Transverse colon (tissue), 4 donors: ENCODE measurements around the gene CST5. TPM values are rescaled to one million over a fixed set of nuclear protein-coding genes. Genes with fewer than 3 reads are reported as not detected.
"Not testable (repeated sequence)": the region's sequence is repeated elsewhere in the genome, so short reads cannot be mapped to it uniquely, and the experiment has no call there.

Experiments
- DNase-seq: peaks from one replicate; pipeline ENCODE4 v3.0.0-alpha.2; 2019
- H3K27ac ChIP-seq, 4 donors: fragments of 200-600 bp; sonication (generic); 2 replicates each; pipeline ENCODE4 v1.5.1; 2016 to 2018; ENCODE audit warnings: inconsistent platforms in 4 of 4
- H3K27me3 ChIP-seq: fragments of 200-600 bp; sonication (generic); 2 replicates; pipeline ENCODE4 v1.5.1; 2017; ENCODE audit warnings: inconsistent platforms
- H3K36me3 ChIP-seq, 4 donors: fragments of 200-600 bp; sonication (generic); 2 replicates each; pipeline ENCODE4 v1.5.1; 2017 to 2019; ENCODE audit warnings: inconsistent platforms in 4 of 4
- H3K4me1 ChIP-seq, 4 donors: fragments of 200-600 bp; sonication (generic); 2 replicates each; pipeline ENCODE4 v1.5.1; 2017 to 2020; ENCODE audit warnings: inconsistent platforms in 4 of 4
- H3K4me3 ChIP-seq, 4 donors: fragments of 200-600 bp; sonication (generic); 1 replicate in 1 of 4; 2 replicates in 3 of 4; pipeline versions ENCODE4 v1.5.1 to v1.6.1; 2017 to 2019; ENCODE audit warnings: inconsistent platforms in 4 of 4
- H3K9me3 ChIP-seq, 2 donors: fragments of 200-600 bp; sonication (generic); 2 replicates each; pipeline ENCODE4 v1.5.1; 2017 to 2019; ENCODE audit warnings: inconsistent platforms in 2 of 2
- CTCF ChIP-seq, 5 experiments: fragments of 200-600 bp in 3 of 5; fragments of 450-650 bp in 2 of 5; sonication (generic) in 3 of 5; IDR thresholded peaks; 1 replicate in 2 of 5; 2 replicates in 3 of 5; pipeline ENCODE4 v1.5.1; 2016 to 2017; ENCODE audit warnings: antibody characterized with exemption in 5 of 5, inconsistent platforms in 3 of 5, mild to moderate bottlenecking in 2 of 5, moderate library complexity in 1 of 5
- EP300 ChIP-seq: sonication (generic); formaldehyde crosslinking; IDR thresholded peaks from one replicate; pipeline ENCODE4 v1.6.1; 2017; ENCODE audit warnings: antibody characterized with exemption, low read depth
- POLR2A ChIP-seq: fragments of 450-650 bp; IDR thresholded peaks from one replicate; pipeline ENCODE4 v1.6.1; 2016; ENCODE audit warnings: antibody characterized with exemption, mild to moderate bottlenecking, moderate library complexity
- POLR2AphosphoS5 ChIP-seq, 3 donors: sonication (generic); formaldehyde crosslinking; IDR thresholded peaks; one replicate each; pipeline ENCODE4 v1.6.1; 2016; ENCODE audit warnings: antibody characterized with exemption in 3 of 3
- WGBS, 2 donors: methylation state at CpG; one replicate each; pipeline ENCODE4 v1.1.5; 2018; ENCODE audit warnings: low coverage in 1 of 2; 5-methylcytosine and 5-hydroxymethylcytosine counted together
- in situ Hi-C, 4 donors: fragments of 200-750 bp; cut with MboI; loops; one replicate each; pipeline versions ENCODE4 v1.15.0 to v1.15.1; 2017; ENCODE audit warnings: low sequenced_read_pairs in 3 of 4, low pct_ligation_motif_present in 1 of 4, low pct_unique_long_range_greater_than_20kb in 1 of 4
- intact Hi-C: fragments of 100-400 bp; cut with DNase I; formaldehyde crosslinking; loops from one replicate; pipeline ENCODE4 v1.15.1; 2023; ENCODE audit warnings: low total_unique reads
- total RNA-seq, 4 donors: library from RNA; depleted of rRNA; stranded (reverse); fragments of >200 nt; gene quantifications; one replicate each; pipeline ENCODE4 v1.1.0, GENCODE V29; 2016

CST5 gene
- total RNA-seq, 4 donors from 2014 or later = not detected

- no peaks in the 10 kb centered on the region for H3K9me3 ChIP-seq
- H3K4me3 ChIP-seq = no peak overlapping the region
- no peak overlapping the region for H3K27ac ChIP-seq
- H3K36me3 ChIP-seq = no peaks in the 10 kb centered on the region
- H3K4me1 ChIP-seq = no peaks in the 10 kb centered on the region
- intact Hi-C loops (no loop called here), in situ Hi-C loops (no loop called here)
- H3K27me3 ChIP-seq = no peaks in the 10 kb centered on the region
- TF ChIP-seq POLR2AphosphoS5 (IDR thresholded peaks at IDR 0.05) (no peak), CTCF (IDR thresholded peaks at IDR 0.05) (no peak), EP300 (no peak), POLR2A (no peak)
- DNase-seq = no peak
- WGBS, 2 donors = 31 to 36% methylated on average over 4 of the region's 4 CpGs
Observed at GRCh38 chr20:23870461-23870860, 9.1 kb downstream of the CST5 start.

GRCh38 chr20:23869520-23869919 is 10.0 kb downstream of the CST5 start:
- in situ Hi-C loops = no loop called here

GRCh38 chr20:23868321-23868720 is 11.2 kb downstream of the CST5 start:
- Histone ChIP-seq H3K27ac (no peak overlapping the region), H3K36me3 (no peaks in the 10 kb centered on the region), H3K4me1 (no peaks in the 10 kb centered on the region), H3K4me3 (no peak overlapping the region), H3K9me3 (no peaks in the 10 kb centered on the region), H3K27me3 (no peaks in the 10 kb centered on the region)
- no peak for DNase-seq
- 50 to 54% methylated on average over 5 of the region's 5 CpGs for WGBS, 2 donors
- in situ Hi-C loops (no loop called here), intact Hi-C loops (no loop called here)
- TF ChIP-seq POLR2A = no peak
- no peak for TF ChIP-seq CTCF (IDR thresholded peaks at IDR 0.05)
- TF ChIP-seq EP300 = no peak
- TF ChIP-seq POLR2AphosphoS5 (IDR thresholded peaks at IDR 0.05) = no peak

More at GRCh38 chr20:23869520-23869919, 10.0 kb downstream of the CST5 start:
- H3K27ac ChIP-seq = no peak overlapping the region
- intact Hi-C loops = no loop called here
- no peaks in the 10 kb centered on the region for H3K9me3 ChIP-seq
- no peak for TF ChIP-seq CTCF (IDR thresholded peaks at IDR 0.05)
- H3K27me3 ChIP-seq = no peaks in the 10 kb centered on the region
- H3K36me3 ChIP-seq = no peaks in the 10 kb centered on the region
- no peak overlapping the region for H3K4me3 ChIP-seq
- no peaks in the 10 kb centered on the region for H3K4me1 ChIP-seq
- 67% methylated on average over 2 of the region's 2 CpGs; no CpG with 5 or more reads in 1 of the 2 donors for WGBS, 2 donors
- no peak for DNase-seq

GRCh38 chr20:23867152-23867776 is 12.3 kb downstream of the CST5 start:
- intact Hi-C loops = no loop called here
- no peak for DNase-seq
- H3K4me1 ChIP-seq = no peaks in the 10 kb centered on the region
- H3K27me3 ChIP-seq = no peaks in the 10 kb centered on the region
- 51 to 80% methylated on average over 1 to 9 of the region's 9 CpGs for WGBS, 2 donors
- no peak for TF ChIP-seq EP300
- TF ChIP-seq POLR2A = no peak
- TF ChIP-seq CTCF (IDR thresholded peaks at IDR 0.05) = no peak
- TF ChIP-seq POLR2AphosphoS5 (IDR thresholded peaks at IDR 0.05) = no peak
- H3K9me3 ChIP-seq = no peaks in the 10 kb centered on the region
- H3K4me3 ChIP-seq = no peak overlapping the region
- in situ Hi-C loops = no loop called here
- no peak overlapping the region for H3K27ac ChIP-seq
- no peaks in the 10 kb centered on the region for H3K36me3 ChIP-seq

- H3K4me3 ChIP-seq, in situ Hi-C loops, H3K27me3 ChIP-seq, H3K36me3 ChIP-seq, intact Hi-C loops, H3K4me1 ChIP-seq, H3K9me3 ChIP-seq, DNase-seq, H3K27ac ChIP-seq: not testable (repeated sequence)
- 62% methylated on average over 10 of the region's 10 CpGs; no CpG with 5 or more reads in 1 of the 2 donors for WGBS, 2 donors
Observed at GRCh38 chr20:23860771-23861170, 18.8 kb downstream of the CST5 start.
